A549 (cell line): Measurements from ENCODE around the gene ZNF394. TPM values are rescaled to one million over a fixed set of nuclear protein-coding genes. Genes with fewer than 3 reads are reported as not detected.

Experiments
- ATAC-seq, 2 experiments: fragments of 200-7000 bp in 1 of 2; fragments of >200 bp in 1 of 2; cut with Nextera tagmentation in 1 of 2; cut with Tn5 transposase in 1 of 2; 3 replicates each; pipeline versions ENCODE4 v1.8.0 to v1.9.1; 2018 to 2020; ENCODE audit warnings: mild to moderate bottlenecking in 1 of 2, moderate library complexity in 1 of 2
- CTCF ChIA-PET: fragments of 300-600 bp; sonication (Branson Sonifier 250); formaldehyde crosslinking; extraction: SDS; loops from one replicate; lab custom pipeline; 2021; ENCODE audit warnings: antibody characterized with exemption, inconsistent platforms; lab: Yijun Ruan, JAX
- POLR2A ChIA-PET: fragments of 350-600 bp; formaldehyde crosslinking; extraction: SDS; loops from one replicate; lab custom pipeline; 2021; ENCODE audit warnings: antibody characterized with exemption, inconsistent platforms; lab: Yijun Ruan, JAX
- DNase-seq, 2 experiments: peaks; one replicate each; pipeline versions ENCODE4 v3.0.0 to v3.0.0-alpha.2; 2011 to 2016; ENCODE audit warnings: low read depth in 1 of 2, low spot score in 1 of 2
- FAIRE-seq: peaks from 2 replicates; lab custom pipeline; 2011; peaks lifted over from hg19 to GRCh38; lab: Jason Lieb, UNC
- H3K27ac ChIP-seq, 2 experiments: fragments of >200 bp; sonication (Bioruptor Twin); formaldehyde crosslinking; 3 replicates each; pipeline ENCODE4 v1.5.1; 2016 to 2017
- H3K4me1 ChIP-seq: fragments of >200 bp; sonication (Bioruptor Twin); formaldehyde crosslinking; 3 replicates; pipeline ENCODE4 v1.6.1; 2016
- H3K4me2 ChIP-seq: fragments of >200 bp; sonication (Bioruptor Twin); formaldehyde crosslinking; 3 replicates; pipeline ENCODE4 v1.6.1; 2016
- H3K4me3 ChIP-seq: fragments of >200 bp; sonication (Bioruptor Twin); formaldehyde crosslinking; 3 replicates; pipeline ENCODE4 v1.5.1; 2016
- H3K9me3 ChIP-seq: fragments of >200 bp; sonication (Bioruptor Twin); formaldehyde crosslinking; 3 replicates; pipeline ENCODE4 v1.6.1; 2016
- BCL3 ChIP-seq: fragments of >200 bp; sonication (Bioruptor Twin); formaldehyde crosslinking; IDR thresholded peaks from 3 replicates; pipeline ENCODE4 v1.6.1; 2016
- BHLHE40 ChIP-seq: IDR thresholded peaks from 2 replicates; pipeline ENCODE4 v1.6.1; 2012; ENCODE audit warnings: low read depth, low read length, inconsistent platforms
- CBX2 ChIP-seq: fragments of 200-600 bp; sonication (generic); IDR thresholded peaks from 2 replicates; pipeline ENCODE4 v1.6.1; 2016; ENCODE audit warnings: low read depth, mild to moderate bottlenecking, borderline replicate concordance
- CBX8 ChIP-seq: fragments of 200-600 bp; sonication (generic); IDR thresholded peaks from 2 replicates; pipeline ENCODE4 v1.6.1; 2016
- CHD4 ChIP-seq: fragments of 200-600 bp; sonication (generic); IDR thresholded peaks from 2 replicates; pipeline ENCODE4 v1.6.1; 2016; ENCODE audit warnings: antibody characterized with exemption, mild to moderate bottlenecking, borderline replicate concordance
- EHMT2 ChIP-seq: fragments of 200-600 bp; sonication (generic); IDR thresholded peaks from 2 replicates; pipeline ENCODE4 v1.6.1; 2016; ENCODE audit warnings: antibody characterized with exemption, low read depth, mild to moderate bottlenecking, moderate library complexity
- EP300 ChIP-seq, 2 experiments: fragments of >200 bp; sonication (Bioruptor Twin); formaldehyde crosslinking; IDR thresholded peaks; 2 replicates in 1 of 2; 3 replicates in 1 of 2; pipeline ENCODE4 v1.6.1; 2016 to 2017
- ESRRA ChIP-seq: fragments of 150-350 bp; IDR thresholded peaks from 2 replicates; pipeline ENCODE4 v1.6.1; 2014; ENCODE audit warnings: mild to moderate bottlenecking, low read length, borderline replicate concordance
- FOSB ChIP-seq: fragments of 250-450 bp; sonication (Bioruptor Pico); IDR thresholded peaks from 2 replicates; pipeline ENCODE4 v1.5.0; 2020; ENCODE audit warnings: mild to moderate bottlenecking, moderate library complexity
- FOXS1 ChIP-seq: fragments of 250-450 bp; sonication (Bioruptor Pico); IDR thresholded peaks from 2 replicates; pipeline ENCODE4 v1.5.0; 2020; ENCODE audit warnings: mild to moderate bottlenecking, moderate library complexity
- HDAC2 ChIP-seq: fragments of 200-600 bp; sonication (generic); IDR thresholded peaks from 2 replicates; pipeline ENCODE4 v1.6.1; 2016
- HOXA7 ChIP-seq: fragments of 250-450 bp; sonication (Bioruptor Pico); IDR thresholded peaks from 2 replicates; pipeline ENCODE4 v1.5.0; 2020; ENCODE audit warnings: mild to moderate bottlenecking, moderate library complexity
- HOXB5 ChIP-seq: fragments of 250-450 bp; sonication (Bioruptor Pico); IDR thresholded peaks from 2 replicates; pipeline ENCODE4 v1.5.0; 2020; ENCODE audit warnings: mild to moderate bottlenecking, moderate library complexity
- JUN ChIP-seq, 2 experiments: fragments of >200 bp; sonication (Bioruptor Twin); formaldehyde crosslinking; IDR thresholded peaks; 2 replicates in 1 of 2; 3 replicates in 1 of 2; pipeline ENCODE4 v1.6.1; 2016 to 2017
- JUNB ChIP-seq: fragments of >200 bp; sonication (Bioruptor Twin); formaldehyde crosslinking; IDR thresholded peaks from 2 replicates; pipeline ENCODE4 v1.6.1; 2016
- KDM1A ChIP-seq: fragments of 200-600 bp; sonication (generic); IDR thresholded peaks from 2 replicates; pipeline ENCODE4 v1.6.1; 2016; ENCODE audit warnings: low read depth, mild to moderate bottlenecking
- MAFK ChIP-seq: fragments of 450-650 bp; IDR thresholded peaks from 2 replicates; pipeline ENCODE4 v1.6.1; 2014; ENCODE audit not compliant: partially characterized antibody
- MAX ChIP-seq: IDR thresholded peaks from 2 replicates; pipeline ENCODE4 v1.6.1; 2012
- MAZ ChIP-seq: fragments of 150-350 bp; IDR thresholded peaks from 2 replicates; pipeline ENCODE4 v1.6.1; 2014; ENCODE audit warnings: antibody characterized with exemption, low read depth, low read length, borderline replicate concordance
- NPAS2 ChIP-seq: fragments of 250-450 bp; sonication (Bioruptor Pico); IDR thresholded peaks from 2 replicates; pipeline ENCODE4 v1.8.0; 2022; ENCODE audit warnings: mild to moderate bottlenecking, moderate library complexity, borderline replicate concordance
- PBX3 ChIP-seq: IDR thresholded peaks from 2 replicates; pipeline ENCODE4 v1.6.1; 2012
- POLR2AphosphoS2 ChIP-seq: conservative IDR thresholded peaks from 2 replicates; pipeline ENCODE4 v1.6.1; 2012; ENCODE audit warnings: low read length, improper control_type of control experiment, inconsistent platforms
- RAD21 ChIP-seq, 2 experiments: fragments of >200 bp in 1 of 2; sonication (Bioruptor Twin) in 1 of 2; formaldehyde crosslinking in 1 of 2; IDR thresholded peaks in 1 of 2; conservative IDR thresholded peaks in 1 of 2; 2 replicates in 1 of 2; 3 replicates in 1 of 2; pipeline ENCODE4 v1.6.1; 2012 to 2018; ENCODE audit warnings: inconsistent platforms in 1 of 2
- RCOR1 ChIP-seq: fragments of 150-350 bp; IDR thresholded peaks from 2 replicates; pipeline ENCODE4 v1.6.1; 2014; ENCODE audit warnings: antibody characterized with exemption, low read length, low read depth
- RNF2 ChIP-seq: fragments of 200-600 bp; sonication (generic); IDR thresholded peaks from 2 replicates; pipeline ENCODE4 v1.6.1; 2016; ENCODE audit warnings: low read depth, mild to moderate bottlenecking, antibody characterized with exemption, moderate library complexity, borderline replicate concordance
- SMC3 ChIP-seq: fragments of >200 bp; sonication (Bioruptor Twin); formaldehyde crosslinking; IDR thresholded peaks from 3 replicates; pipeline ENCODE4 v1.6.1; 2018; ENCODE audit warnings: inconsistent platforms
- SREBF2 ChIP-seq: fragments of 450-650 bp; IDR thresholded peaks from 2 replicates; pipeline ENCODE4 v1.6.1; 2014; ENCODE audit warnings: mild to moderate bottlenecking, moderate library complexity
- TFCP2L1 ChIP-seq: fragments of 250-450 bp; sonication (Bioruptor Pico); IDR thresholded peaks from 2 replicates; pipeline ENCODE4 v1.5.0; 2021; ENCODE audit warnings: mild to moderate bottlenecking
- USF2 ChIP-seq: fragments of 450-650 bp; IDR thresholded peaks from 2 replicates; pipeline ENCODE4 v1.6.1; 2014; ENCODE audit warnings: antibody characterized with exemption
- ZC3H11A ChIP-seq: fragments of 450-650 bp; IDR thresholded peaks from 2 replicates; pipeline ENCODE4 v1.6.1; 2014; ENCODE audit warnings: antibody characterized with exemption, mild to moderate bottlenecking
- ZFP36 ChIP-seq: fragments of 450-650 bp; IDR thresholded peaks from 2 replicates; pipeline ENCODE4 v1.6.1; 2014; ENCODE audit warnings: borderline replicate concordance; ENCODE audit not compliant: partially characterized antibody
- ZNF302 ChIP-seq: fragments of 250-450 bp; sonication (Bioruptor Pico); IDR thresholded peaks from 2 replicates; pipeline ENCODE4 v1.9.0; 2021; ENCODE audit warnings: inconsistent platforms, mild to moderate bottlenecking, moderate library complexity
- WGBS: methylation state at CpG from one replicate; pipeline ENCODE4 v1.1.6; 2017; ENCODE audit errors: missing lambda C conversion rate; 5-methylcytosine and 5-hydroxymethylcytosine counted together
- polyA plus RNA-seq, 4 experiments: library from polyadenylated mRNA; depleted of rRNA in 3 of 4; stranded (reverse); fragments of >200 nt; fragmentation: RNase III in 1 of 4; extraction: RNeasy Plus Mini Kit Qiagen cat#74134 plus additional on column Dnase treatment in 1 of 4; gene quantifications; 2 replicates in 3 of 4; 3 replicates in 1 of 4; pipeline ENCODE4 v1.2.3, GENCODE V29; 2011 to 2017

The ZNF394 gene
- polyA plus RNA-seq, 2 of the 4 experiments (the other 2 are of a cell fraction) = 12.8 to 13.6 TPM

GRCh38 chr7:99473315-99473596 is 26.8 kb downstream of the ZNF394 start:
- 8% methylated on average over 7 of the region's 7 CpGs for WGBS
- H3K27ac ChIP-seq = peak overlapping the region; percentile 83 to 89
- H3K4me1 ChIP-seq = peaks cover 10% of the 10 kb centered on the region; the same call in 1 of the 3 replicates
- TF ChIP-seq SREBF2 = no peak
- TF ChIP-seq RAD21 (conservative IDR thresholded peaks at IDR 0.05 in 1 of 2, IDR thresholded peaks at IDR 0.05 in 1 of 2) = no peak
- no peak for TF ChIP-seq BHLHE40
- TF ChIP-seq PBX3 = no peak
- no peak for TF ChIP-seq EP300 (IDR thresholded peaks at IDR 0.05)
- TF ChIP-seq KDM1A = no peak
- no peak for TF ChIP-seq BCL3
- no peak for TF ChIP-seq ZC3H11A
- TF ChIP-seq HDAC2 = no peak
- no peak for TF ChIP-seq CHD4
- no peak for TF ChIP-seq MAX
- no peak for TF ChIP-seq MAFK
- TF ChIP-seq HOXB5 (CRISPR knock-in tag) = no peak
- TF ChIP-seq ZFP36 = no peak
- no peak for TF ChIP-seq JUNB
- TF ChIP-seq USF2 = no peak
- no peak for TF ChIP-seq TFCP2L1 (CRISPR knock-in tag)
- TF ChIP-seq HOXA7 (CRISPR knock-in tag) = no peak
- TF ChIP-seq, all 56 proteins: peak for 0
- H3K9me3 ChIP-seq = no peaks in the 10 kb centered on the region
- H3K4me3 ChIP-seq = peak overlapping the region; percentile 84
- DNase-seq (peak; percentile 52 to 64), FAIRE-seq (no peak), ATAC-seq (peak; percentile 21 to 32; a peak in 5 of 6 replicates)
- ChIA-PET CTCF (interaction anchor here (1.2 kb wide), 1 partner anchor 558 kb away, joined by 3 read pairs; no protein-coding TSS in a partner anchor), POLR2A (interaction anchor here (0.7 to 1.0 kb wide), 4 partner anchors 27 to 143 kb away, joined by 3 to 7 read pairs (median 4); partner anchors contain the start of genes FAM200A, ZKSCAN5, ZNF394 and ZSCAN25)
- peak overlapping the region; percentile 92 for H3K4me2 ChIP-seq

GRCh38 chr7:99472561-99473314 is 27.3 kb downstream of the ZNF394 start, which contains the start of gene ZNF789:
ZNF789 (plus strand) TSS chr7:99472890; CDS start chr7:99476457, 3,567 bp downstream.
- ATAC-seq = peak; percentile 98 to 99
- Histone ChIP-seq H3K4me2 (peak within 1 kb of the TSS; percentile 92), H3K27ac (peak within 1 kb of the TSS; percentile 83 to 89), H3K4me3 (peak within 1 kb of the TSS; percentile 84), H3K4me1 (peaks cover 10% of the 10 kb centered on the region; the same call in 1 of the 3 replicates), H3K9me3 (no peaks in the 10 kb centered on the region)
- ChIA-PET POLR2A (interaction anchor here (0.9 to 1.4 kb wide), 4 partner anchors 27 to 144 kb away, joined by 3 to 11 read pairs (median 6); partner anchors contain the start of genes ZKSCAN5, ZNF394 and ZSCAN25), CTCF (interaction anchor here (1.2 kb wide), 1 partner anchor 559 kb away, joined by 3 read pairs; no protein-coding TSS in a partner anchor)
- peak; percentile 18 for FAIRE-seq
- DNase-seq = peak; percentile 98 to 99
- WGBS = 2% methylated on average over 25 of the region's 56 CpGs
- TF ChIP-seq BCL3 (peak; percentile 53; the same call in 1 of the 3 replicates), TFCP2L1 (CRISPR knock-in tag) (no peak), ESRRA (no peak), MAZ (no peak), JUNB (no peak), EHMT2 (no peak), ZNF302 (CRISPR knock-in tag) (no peak), JUN (IDR thresholded peaks at IDR 0.05) (peak; percentile 67 to 86; a peak in 4 of 5 replicates), NPAS2 (CRISPR knock-in tag) (no peak), POLR2AphosphoS2 (no peak), FOSB (CRISPR knock-in tag) (no peak), CBX2 (no peak), SMC3 (no peak), CBX8 (no peak), RNF2 (no peak), FOXS1 (CRISPR knock-in tag) (no peak), RCOR1 (no peak), EP300 (IDR thresholded peaks at IDR 0.05) (no peak)
